Thoracic aorta (tissue), 2 donors: Measurements from ENCODE around the gene MAPT. TPM values are rescaled to one million over a fixed set of nuclear protein-coding genes. Genes with fewer than 3 reads are reported as not detected.

Source experiments
- ATAC-seq: fragments of 150-250 bp; one replicate; pipeline ENCODE4 v1.8.0; 2017; ENCODE audit warnings: low read depth; ENCODE audit not compliant: insufficient number of reproducible peaks, low FRiP score
- DNase-seq: peaks from one replicate; pipeline ENCODE4 v3.0.0-alpha.2; 2020; ENCODE audit warnings: low spot score
- H3K27ac ChIP-seq, 2 donors: fragments of 200-600 bp; sonication (generic); 1 replicate in 1 of 2; 2 replicates in 1 of 2; pipeline ENCODE4 v1.5.1; 2016; ENCODE audit warnings: mild to moderate bottlenecking in 2 of 2, moderate library complexity in 2 of 2
- H3K27me3 ChIP-seq: fragments of 200-600 bp; sonication (generic); replicated peaks from 2 replicates; pipeline ENCODE4 v1.6.0; 2016; ENCODE audit warnings: mild to moderate bottlenecking; ENCODE audit not compliant: insufficient read depth
- H3K36me3 ChIP-seq: fragments of 200-600 bp; sonication (generic); one replicate; pipeline ENCODE4 v1.5.1; 2016
- H3K4me1 ChIP-seq, 2 donors: fragments of 200-600 bp; sonication (generic); 1 replicate in 1 of 2; 2 replicates in 1 of 2; pipeline versions ENCODE4 v1.5.1 to v1.6.0; 2016; ENCODE audit warnings: low read depth in 2 of 2, mild to moderate bottlenecking in 1 of 2; ENCODE audit not compliant: control insufficient read depth in 1 of 2
- H3K4me3 ChIP-seq: fragments of 200-600 bp; sonication (generic); 2 replicates; pipeline ENCODE4 v1.5.1; 2016; ENCODE audit warnings: mild to moderate bottlenecking
- H3K9me3 ChIP-seq: fragments of 200-600 bp; sonication (generic); 2 replicates; pipeline ENCODE4 v1.5.1; 2016
- total RNA-seq, 2 donors: library from RNA; depleted of rRNA; stranded (reverse); fragments of >200 nt; gene quantifications; one replicate each; pipeline versions ENCODE4 v1.1.0 to v1.2.3, GENCODE V29; 2016
- TF ChIP-seq, protein P1 (sequence below): fragments of 200-600 bp; sonication (generic); IDR thresholded peaks from one replicate; pipeline ENCODE4 v1.5.1; 2019; ENCODE audit warnings: antibody characterized with exemption

MAPT gene
- total RNA-seq, 2 donors from 2014 or later: 3.1 to 4.6 TPM

GRCh38 chr17:45997624-45998023, 103.3 kb downstream of the MAPT start:
- Histone ChIP-seq H3K27ac (no peak overlapping the region), H3K36me3 (no peaks in the 10 kb centered on the region), H3K27me3 (no peaks in the 10 kb centered on the region), H3K4me3 (no peak overlapping the region), H3K9me3 (no peaks in the 10 kb centered on the region), H3K4me1 (peaks cover 0 to 6% of the 10 kb centered on the region in 2 donors)
- DNase-seq (no peak), ATAC-seq (no peak)
- TF ChIP-seq, protein P1, sequence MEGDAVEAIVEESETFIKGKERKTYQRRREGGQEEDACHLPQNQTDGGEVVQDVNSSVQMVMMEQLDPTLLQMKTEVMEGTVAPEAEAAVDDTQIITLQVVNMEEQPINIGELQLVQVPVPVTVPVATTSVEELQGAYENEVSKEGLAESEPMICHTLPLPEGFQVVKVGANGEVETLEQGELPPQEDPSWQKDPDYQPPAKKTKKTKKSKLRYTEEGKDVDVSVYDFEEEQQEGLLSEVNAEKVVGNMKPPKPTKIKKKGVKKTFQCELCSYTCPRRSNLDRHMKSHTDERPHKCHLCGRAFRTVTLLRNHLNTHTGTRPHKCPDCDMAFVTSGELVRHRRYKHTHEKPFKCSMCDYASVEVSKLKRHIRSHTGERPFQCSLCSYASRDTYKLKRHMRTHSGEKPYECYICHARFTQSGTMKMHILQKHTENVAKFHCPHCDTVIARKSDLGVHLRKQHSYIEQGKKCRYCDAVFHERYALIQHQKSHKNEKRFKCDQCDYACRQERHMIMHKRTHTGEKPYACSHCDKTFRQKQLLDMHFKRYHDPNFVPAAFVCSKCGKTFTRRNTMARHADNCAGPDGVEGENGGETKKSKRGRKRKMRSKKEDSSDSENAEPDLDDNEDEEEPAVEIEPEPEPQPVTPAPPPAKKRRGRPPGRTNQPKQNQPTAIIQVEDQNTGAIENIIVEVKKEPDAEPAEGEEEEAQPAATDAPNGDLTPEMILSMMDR: no peak

GRCh38 chr17:45998987-45999899, 104.9 kb downstream of the MAPT start, which contains the start of gene STH:
Gene STH, plus strand, starts transcription at chr17:45999250. Its CDS starts 30 bp downstream, at chr17:45999280.
- peaks cover 3 to 20% of the 10 kb centered on the region in 2 donors for H3K4me1 ChIP-seq
- DNase-seq (no peak), ATAC-seq (no peak)
- no peak within 1 kb of the TSS for H3K4me3 ChIP-seq
- H3K36me3 ChIP-seq: no peaks in the 10 kb centered on the region
- TF ChIP-seq, protein P1: no peak
- no peaks in the 10 kb centered on the region for H3K27me3 ChIP-seq
- H3K27ac ChIP-seq: no peak within 1 kb of the TSS
- no peaks in the 10 kb centered on the region for H3K9me3 ChIP-seq

DNA sequence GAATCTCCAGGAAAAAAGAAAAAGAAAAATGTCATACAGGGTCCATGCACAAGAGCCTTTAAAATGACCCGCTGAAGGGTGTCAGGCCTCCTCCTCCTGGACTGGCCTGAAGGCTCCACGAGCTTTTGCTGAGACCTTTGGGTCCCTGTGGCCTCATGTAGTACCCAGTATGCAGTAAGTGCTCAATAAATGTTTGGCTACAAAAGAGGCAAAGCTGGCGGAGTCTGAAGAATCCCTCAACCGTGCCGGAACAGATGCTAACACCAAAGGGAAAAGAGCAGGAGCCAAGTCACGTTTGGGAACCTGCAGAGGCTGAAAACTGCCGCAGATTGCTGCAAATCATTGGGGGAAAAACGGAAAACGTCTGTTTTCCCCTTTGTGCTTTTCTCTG, 105.5 kb downstream of the MAPT start:
- no peaks in the 10 kb centered on the region for H3K36me3 ChIP-seq
- H3K4me1 ChIP-seq: peaks cover 3 to 20% of the 10 kb centered on the region in 2 donors
- ATAC-seq (no peak), DNase-seq (no peak)
- TF ChIP-seq, protein P1: no peak
- no peaks in the 10 kb centered on the region for H3K9me3 ChIP-seq
- no peak overlapping the region for H3K4me3 ChIP-seq
- no peak overlapping the region for H3K27ac ChIP-seq
- no peaks in the 10 kb centered on the region for H3K27me3 ChIP-seq

DNA sequence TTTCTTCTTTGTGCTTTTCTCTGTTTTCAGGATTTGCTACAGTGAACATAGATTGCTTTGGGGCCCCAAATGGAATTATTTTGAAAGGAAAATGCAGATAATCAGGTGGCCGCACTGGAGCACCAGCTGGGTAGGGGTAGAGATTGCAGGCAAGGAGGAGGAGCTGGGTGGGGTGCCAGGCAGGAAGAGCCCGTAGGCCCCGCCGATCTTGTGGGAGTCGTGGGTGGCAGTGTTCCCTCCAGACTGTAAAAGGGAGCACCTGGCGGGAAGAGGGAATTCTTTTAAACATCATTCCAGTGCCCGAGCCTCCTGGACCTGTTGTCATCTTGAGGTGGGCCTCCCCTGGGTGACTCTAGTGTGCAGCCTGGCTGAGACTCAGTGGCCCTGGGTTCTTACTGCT, 105.9 kb downstream of the MAPT start:
- no peak for DNase-seq
- Histone ChIP-seq H3K27ac (no peak overlapping the region), H3K9me3 (no peaks in the 10 kb centered on the region), H3K4me3 (no peak overlapping the region), H3K27me3 (no peaks in the 10 kb centered on the region), H3K4me1 (peaks cover 3 to 20% of the 10 kb centered on the region in 2 donors), H3K36me3 (no peaks in the 10 kb centered on the region)
- TF ChIP-seq, protein P1: no peak
- ATAC-seq: no peak

- Histone ChIP-seq H3K4me1 (peaks cover 3 to 20% of the 10 kb centered on the region in 2 donors), H3K27ac (no peak overlapping the region), H3K27me3 (no peaks in the 10 kb centered on the region), H3K36me3 (no peaks in the 10 kb centered on the region), H3K9me3 (no peaks in the 10 kb centered on the region), H3K4me3 (no peak overlapping the region)
- no peak for DNase-seq
- TF ChIP-seq, protein P1: no peak
- no peak for ATAC-seq
Measured at GRCh38 chr17:46000757-46001156, 106.4 kb downstream of the MAPT start.
